Measurements from ENCODE around the gene DPP6. TPM values are rescaled to one million over a fixed set of nuclear protein-coding genes. Genes with fewer than 3 reads are reported as not detected.

DPP6 gene
- total RNA-seq, 1 experiment from 2014 or later, result not detected

- ChIA-PET CTCF (no interaction called here), POLR2A (no interaction called here)
- Mint-ChIP-seq H3K4me1 (no peaks in the 10 kb centered on the region), H3K36me3 (peaks cover 54% of the 10 kb centered on the region), H3K4me3 (no peak overlapping the region), H3K27me3 (ENCODE audit: low read depth) (no peaks in the 10 kb centered on the region), H3K27ac (no peak overlapping the region), H3K9me3 (peaks cover 51% of the 10 kb centered on the region)
- TF ChIP-seq ZNF263 (CRISPR knock-in tag; IDR thresholded peaks at IDR 0.05; ENCODE audit: low read depth) (no peak), RELA (CRISPR knock-in tag; IDR thresholded peaks at IDR 0.05; ENCODE audit: borderline replicate concordance) (no peak)
- DNase-seq (ENCODE audit: low spot score) (no peak), ATAC-seq (no peak)
Observed at GRCh38 chr7:154167051-154167450, 114.9 kb downstream of the DPP6 start.

- no peak for DNase-seq (ENCODE audit: low spot score)
- ChIA-PET POLR2A (no interaction called here), CTCF (no interaction called here)
- Mint-ChIP-seq H3K27ac (no peak overlapping the region), H3K36me3 (peaks cover 55% of the 10 kb centered on the region), H3K27me3 (ENCODE audit: low read depth) (no peaks in the 10 kb centered on the region), H3K4me1 (no peaks in the 10 kb centered on the region), H3K9me3 (peaks cover 52% of the 10 kb centered on the region), H3K4me3 (no peak overlapping the region)
- no peak for ATAC-seq
- no peak for TF ChIP-seq ZNF138 (CRISPR knock-in tag; conservative IDR thresholded peaks at IDR 0.05)
- TF ChIP-seq ZNF671 (CRISPR knock-in tag; IDR thresholded peaks at IDR 0.05), result no peak
- no peak for TF ChIP-seq OVOL2 (CRISPR knock-in tag; IDR thresholded peaks at IDR 0.05; ENCODE audit: borderline replicate concordance)
- no peak for TF ChIP-seq E2F4 (CRISPR knock-in tag; IDR thresholded peaks at IDR 0.05; ENCODE audit: borderline replicate concordance, low read depth)
Observed at GRCh38 chr7:154167807-154168206, 115.6 kb downstream of the DPP6 start.

GRCh38 chr7:154171422-154171821, 119.2 kb downstream of the DPP6 start:
- TF ChIP-seq MXD4 (CRISPR knock-in tag; IDR thresholded peaks at IDR 0.05; ENCODE audit: borderline replicate concordance) (no peak), ZNF219 (CRISPR knock-in tag; IDR thresholded peaks at IDR 0.05; ENCODE audit: borderline replicate concordance) (no peak), ATF1 (CRISPR knock-in tag; IDR thresholded peaks at IDR 0.05) (no peak), ELF4 (CRISPR knock-in tag; IDR thresholded peaks at IDR 0.05; ENCODE audit: low read depth) (no peak), PRRX2 (CRISPR knock-in tag; IDR thresholded peaks at IDR 0.05) (no peak), CDX4 (CRISPR knock-in tag; IDR thresholded peaks at IDR 0.05; ENCODE audit: borderline replicate concordance) (no peak), TP53 (CRISPR knock-in tag; IDR thresholded peaks at IDR 0.05) (no peak), ZBTB21 (CRISPR knock-in tag; IDR thresholded peaks at IDR 0.05; ENCODE audit: borderline replicate concordance) (no peak), ZNF317 (CRISPR knock-in tag; IDR thresholded peaks at IDR 0.05; ENCODE audit: borderline replicate concordance, low read depth) (no peak), STAT6 (CRISPR knock-in tag; conservative IDR thresholded peaks at IDR 0.05; ENCODE audit: low read depth) (no peak), RORB (CRISPR knock-in tag; IDR thresholded peaks at IDR 0.05) (no peak), ZNF416 (CRISPR knock-in tag; IDR thresholded peaks at IDR 0.05) (no peak)
- no peaks in the 10 kb centered on the region for H3K4me1 Mint-ChIP-seq
- peaks cover 67% of the 10 kb centered on the region for H3K36me3 Mint-ChIP-seq
- DNase-seq (ENCODE audit: low spot score), result no peak
- H3K9me3 Mint-ChIP-seq, result peaks cover 73% of the 10 kb centered on the region
- no peak for ATAC-seq
- CTCF ChIA-PET, result no interaction called here
- H3K27me3 Mint-ChIP-seq (ENCODE audit: low read depth), result no peaks in the 10 kb centered on the region; the same call in 1 of the 2 replicates
- H3K27ac Mint-ChIP-seq, result no peak overlapping the region
- POLR2A ChIA-PET, result no interaction called here
- H3K4me3 Mint-ChIP-seq, result no peak overlapping the region
